Keratinocyte (primary cell): ENCODE measurements around the gene AKAP10.

ENCODE experiments used
- EZH2 ChIP-seq: IDR thresholded peaks from one replicate; pipeline ENCODE4 v1.6.1; 2012; ENCODE audit warnings: inconsistent platforms, mild to moderate bottlenecking, low read length, moderate library complexity
- TF ChIP-seq, protein P1 (sequence below), 3 experiments: IDR thresholded peaks in 1 of 3; conservative IDR thresholded peaks in 1 of 3; optimal IDR thresholded peaks in 1 of 3; 2 replicates in 2 of 3; 3 replicates in 1 of 3; pipeline versions ENCODE3 to v1.5.1; 2011; ENCODE audit warnings: low read length in 3 of 3, mild to moderate bottlenecking in 3 of 3, moderate library complexity in 2 of 3, control low read depth in 1 of 3, inconsistent platforms in 1 of 3; ENCODE audit not compliant: insufficient read depth in 2 of 3; ENCODE audit errors: extremely low read depth in 1 of 3

DNA sequence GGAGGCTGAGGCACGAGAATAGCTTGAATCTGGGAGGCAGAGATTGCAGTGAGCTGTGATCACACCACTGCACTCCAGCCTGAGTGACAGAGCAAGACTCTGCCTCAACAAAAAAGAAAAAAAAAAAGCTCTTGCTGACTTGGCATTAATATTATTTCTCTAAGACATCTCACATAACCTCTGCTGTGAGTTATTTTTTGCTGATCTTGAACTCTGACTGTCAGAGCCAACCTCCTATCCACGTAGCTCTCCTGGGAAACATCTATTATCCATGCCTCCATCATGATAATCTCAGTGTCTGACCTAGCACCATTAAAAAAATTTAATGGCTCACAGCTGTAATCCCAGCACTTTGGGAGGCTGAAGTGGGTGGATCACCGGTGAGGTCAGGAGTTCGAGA, 97.2 kb downstream of the AKAP10 start:
- TF ChIP-seq, protein P1, sequence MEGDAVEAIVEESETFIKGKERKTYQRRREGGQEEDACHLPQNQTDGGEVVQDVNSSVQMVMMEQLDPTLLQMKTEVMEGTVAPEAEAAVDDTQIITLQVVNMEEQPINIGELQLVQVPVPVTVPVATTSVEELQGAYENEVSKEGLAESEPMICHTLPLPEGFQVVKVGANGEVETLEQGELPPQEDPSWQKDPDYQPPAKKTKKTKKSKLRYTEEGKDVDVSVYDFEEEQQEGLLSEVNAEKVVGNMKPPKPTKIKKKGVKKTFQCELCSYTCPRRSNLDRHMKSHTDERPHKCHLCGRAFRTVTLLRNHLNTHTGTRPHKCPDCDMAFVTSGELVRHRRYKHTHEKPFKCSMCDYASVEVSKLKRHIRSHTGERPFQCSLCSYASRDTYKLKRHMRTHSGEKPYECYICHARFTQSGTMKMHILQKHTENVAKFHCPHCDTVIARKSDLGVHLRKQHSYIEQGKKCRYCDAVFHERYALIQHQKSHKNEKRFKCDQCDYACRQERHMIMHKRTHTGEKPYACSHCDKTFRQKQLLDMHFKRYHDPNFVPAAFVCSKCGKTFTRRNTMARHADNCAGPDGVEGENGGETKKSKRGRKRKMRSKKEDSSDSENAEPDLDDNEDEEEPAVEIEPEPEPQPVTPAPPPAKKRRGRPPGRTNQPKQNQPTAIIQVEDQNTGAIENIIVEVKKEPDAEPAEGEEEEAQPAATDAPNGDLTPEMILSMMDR (optimal IDR thresholded peaks at IDR 0.05 in 1 of 3, IDR thresholded peaks at IDR 0.05 in 1 of 3, conservative IDR thresholded peaks at IDR 0.05 in 1 of 3; ENCODE audit: extremely low read depth in 1 of 3, insufficient read depth in 2 of 3, low read length in 3 of 3) = no peak
- no peak for TF ChIP-seq EZH2
